Subcutaneous adipose tissue (tissue), 4 donors: ENCODE results near the gene TTLL13. TPM values are rescaled to one million over a fixed set of nuclear protein-coding genes. Genes with fewer than 3 reads are reported as not detected.

ENCODE experiments used
- CTCF ChIP-seq: fragments of 450-650 bp; IDR thresholded peaks from one replicate; pipeline ENCODE4 v1.5.1; 2016; ENCODE audit warnings: low read depth, mild to moderate bottlenecking, control low read depth, antibody characterized with exemption, moderate library complexity
- total RNA-seq, 4 donors: library from RNA; depleted of rRNA; stranded (reverse); fragments of >200 nt; gene quantifications; one replicate each; pipeline ENCODE4 v1.1.0, GENCODE V29; 2016

The TTLL13 gene
- total RNA-seq, 4 donors from 2014 or later, result 0.22 to 0.51 TPM; not detected in 2

DNA sequence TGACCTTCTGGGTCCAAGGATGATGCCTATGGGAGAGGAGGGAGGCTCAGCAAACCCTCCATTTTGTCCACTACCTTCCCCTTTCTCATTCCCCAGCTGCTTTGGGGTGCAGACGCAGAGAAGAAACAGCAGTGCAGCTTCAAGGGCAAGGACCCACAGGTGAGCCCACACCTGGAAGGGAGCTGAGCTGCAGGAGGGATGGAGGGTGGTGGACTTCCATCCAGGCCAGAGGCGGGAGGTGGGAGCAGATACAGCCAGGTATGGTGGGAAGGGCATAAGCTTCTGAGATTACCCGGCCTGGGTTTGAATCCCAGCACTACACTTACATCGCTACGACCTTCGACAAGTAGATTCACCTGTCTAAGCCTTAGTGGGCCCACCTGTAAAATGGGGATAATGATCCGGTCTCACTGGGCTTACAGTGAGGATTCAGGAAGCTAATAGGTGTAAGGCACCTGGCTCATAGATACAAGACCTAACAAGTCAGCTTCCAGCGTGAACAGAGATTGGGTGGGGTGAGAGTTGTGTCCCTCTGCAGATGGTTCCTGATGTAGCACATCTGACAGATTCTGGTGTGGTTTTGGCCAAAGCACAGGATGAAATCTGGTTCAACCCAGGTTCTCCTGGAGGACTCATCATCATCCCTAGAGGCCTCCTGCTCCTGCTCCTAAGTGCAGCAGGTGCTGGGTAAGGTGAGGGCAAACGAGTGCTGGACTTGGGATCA lies 31.5 kb upstream of the TTLL13 start:
- TF ChIP-seq CTCF, result no peak

DNA sequence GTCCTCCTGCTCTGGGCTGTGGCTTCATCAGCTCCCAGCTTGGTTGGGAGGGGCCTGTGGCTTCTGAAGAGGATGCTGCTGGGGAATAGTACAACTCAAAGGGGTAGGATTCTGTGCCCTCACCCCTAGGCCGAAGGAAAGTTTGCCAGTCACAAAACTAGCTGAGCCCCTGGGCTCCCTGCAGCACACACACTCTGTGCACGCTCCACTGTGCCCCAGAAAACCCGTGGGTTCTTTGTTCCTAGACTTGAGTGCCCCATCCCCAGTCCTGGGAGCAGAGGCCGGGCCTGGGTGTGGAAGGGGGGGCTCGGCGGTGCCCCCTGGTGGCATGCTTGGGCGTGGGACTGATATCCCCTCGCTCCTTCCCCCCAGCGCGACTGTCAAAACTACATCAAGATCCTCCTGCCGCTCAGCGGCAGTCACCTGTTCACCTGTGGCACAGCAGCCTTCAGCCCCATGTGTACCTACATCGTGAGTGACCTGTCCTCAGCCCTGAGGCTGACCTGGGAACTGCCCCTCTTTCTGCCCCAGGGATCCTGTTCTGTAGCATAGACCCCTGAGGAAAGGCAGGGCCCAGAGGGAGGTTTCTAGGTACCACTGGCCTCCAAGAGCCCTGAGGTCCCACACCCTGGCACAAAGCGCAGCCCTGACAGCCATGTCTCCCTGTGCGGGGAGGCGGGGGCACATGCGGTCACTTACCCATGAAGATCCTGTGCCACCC lies 29.8 kb upstream of the TTLL13 start:
- TF ChIP-seq CTCF, result no peak

- no peak for TF ChIP-seq CTCF
These were observed 28.0 kb upstream of the TTLL13 start for GRCh38 chr15:90221246-90221900.

DNA sequence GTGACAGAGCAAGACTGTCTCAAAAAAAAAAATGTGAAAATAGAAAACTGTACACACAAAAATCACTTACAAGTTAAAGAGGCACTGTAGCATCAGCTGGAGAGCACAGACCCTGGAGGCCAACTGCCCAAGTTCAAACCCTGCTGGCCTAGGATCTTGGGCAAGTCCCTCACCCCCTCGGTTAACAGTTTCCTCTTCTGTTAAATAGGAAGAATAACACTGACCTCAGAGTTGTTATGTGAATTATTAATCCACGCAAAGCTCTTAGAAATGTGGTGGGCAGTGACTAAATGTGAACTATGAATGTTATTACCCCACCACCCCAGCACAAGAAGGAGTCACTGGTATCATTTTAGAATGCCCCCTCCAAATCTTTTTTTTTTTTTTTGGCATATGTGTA lies 26.8 kb upstream of the TTLL13 start:
- TF ChIP-seq CTCF, result no peak

- no peak for TF ChIP-seq CTCF
These were observed 25.8 kb upstream of the TTLL13 start for GRCh38 chr15:90223441-90224165.

DNA sequence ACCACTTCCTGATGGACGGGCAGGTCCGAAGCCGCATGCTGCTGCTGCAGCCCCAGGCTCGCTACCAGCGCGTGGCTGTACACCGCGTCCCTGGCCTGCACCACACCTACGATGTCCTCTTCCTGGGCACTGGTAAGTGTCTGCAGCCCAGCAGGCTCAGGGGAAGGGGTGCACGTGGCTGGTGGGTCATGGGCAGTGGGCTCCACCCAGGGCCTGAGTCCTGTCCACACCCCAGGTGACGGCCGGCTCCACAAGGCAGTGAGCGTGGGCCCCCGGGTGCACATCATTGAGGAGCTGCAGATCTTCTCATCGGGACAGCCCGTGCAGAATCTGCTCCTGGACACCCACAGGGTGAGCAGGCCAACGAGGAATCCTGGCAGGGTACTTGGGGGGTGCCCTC lies 24.3 kb upstream of the TTLL13 start:
- no peak for TF ChIP-seq CTCF
